WTC11 (cell line): ENCODE data around the gene CFAP74. TPM values are rescaled to one million over a fixed set of nuclear protein-coding genes. Genes with fewer than 3 reads are reported as not detected.

ENCODE experiments used
- ATAC-seq: fragments of 200-7000 bp; cut with Tn5 transposase; 2 replicates; pipeline ENCODE4 v1.10.0; 2021; ENCODE audit warnings: mild to moderate bottlenecking, moderate library complexity
- CTCF ChIA-PET: fragments of 300-600 bp; sonication (Branson Sonifier 250); formaldehyde crosslinking; loops from one replicate; lab custom pipeline; 2021; ENCODE audit warnings: antibody characterized with exemption; lab: Charles Lee
- POLR2A ChIA-PET: fragments of 350-600 bp; sonication (Branson Sonifier 250); formaldehyde crosslinking; loops from one replicate; lab custom pipeline; 2021; ENCODE audit warnings: antibody characterized with exemption; lab: Charles Lee
- DNase-seq: peaks from one replicate; pipeline ENCODE4 v3.0.0; 2021; ENCODE audit warnings: low spot score
- H3K27ac Mint-ChIP-seq: 2 replicates; pipeline ENCODE4 v1.8.0; 2021; ENCODE audit warnings: mixed read lengths
- H3K27me3 Mint-ChIP-seq: 2 replicates; pipeline ENCODE4 v1.8.0; 2021; ENCODE audit warnings: low read depth, mild to moderate bottlenecking, moderate library complexity, mixed read lengths
- H3K36me3 Mint-ChIP-seq: 2 replicates; pipeline ENCODE4 v1.8.0; 2021; ENCODE audit warnings: mixed read lengths
- H3K4me1 Mint-ChIP-seq: 2 replicates; pipeline ENCODE4 v1.8.0; 2022; ENCODE audit warnings: mixed read lengths
- H3K4me3 Mint-ChIP-seq: 2 replicates; pipeline ENCODE4 v1.8.0; 2021; ENCODE audit warnings: mild to moderate bottlenecking, moderate library complexity, mixed read lengths
- H3K9me3 Mint-ChIP-seq: 2 replicates; pipeline ENCODE4 v1.8.0; 2021; ENCODE audit warnings: mixed read lengths
- CREM ChIP-seq: sonication (generic); formaldehyde crosslinking; IDR thresholded peaks from 2 replicates; pipeline ENCODE4 v1.8.1; 2022; ENCODE audit warnings: mild to moderate bottlenecking, missing genetic modification reagents, moderate library complexity
- ELF4 ChIP-seq: sonication (generic); formaldehyde crosslinking; IDR thresholded peaks from 2 replicates; pipeline ENCODE4 v1.8.1; 2022; ENCODE audit warnings: low read depth, mild to moderate bottlenecking, moderate library complexity, missing genetic modification reagents
- FOXP1 ChIP-seq: sonication (generic); formaldehyde crosslinking; IDR thresholded peaks from 2 replicates; pipeline ENCODE4 v1.8.0; 2022; ENCODE audit warnings: missing genetic modification reagents, mild to moderate bottlenecking, moderate library complexity, borderline replicate concordance
- HMGA2 ChIP-seq: fragments of 250-450 bp; sonication (Bioruptor Pico); IDR thresholded peaks from 2 replicates; pipeline ENCODE4 v1.4.0; 2021; ENCODE audit warnings: mild to moderate bottlenecking, moderate library complexity
- IRF2 ChIP-seq: sonication (generic); formaldehyde crosslinking; IDR thresholded peaks from 2 replicates; pipeline ENCODE4 v1.8.0; 2022; ENCODE audit warnings: low read depth, missing genetic modification reagents, borderline replicate concordance
- SMAD4 ChIP-seq: sonication (generic); formaldehyde crosslinking; IDR thresholded peaks from 2 replicates; pipeline ENCODE4 v1.8.0; 2022; ENCODE audit warnings: mild to moderate bottlenecking, missing genetic modification reagents
- ZBTB21 ChIP-seq: sonication (generic); formaldehyde crosslinking; IDR thresholded peaks from 2 replicates; pipeline ENCODE4 v1.8.1; 2023; ENCODE audit warnings: mild to moderate bottlenecking, missing genetic modification reagents, borderline replicate concordance
- ZNF317 ChIP-seq: sonication (generic); formaldehyde crosslinking; IDR thresholded peaks from 2 replicates; pipeline ENCODE4 v1.8.1; 2023; ENCODE audit warnings: low read depth, mild to moderate bottlenecking, moderate library complexity, missing genetic modification reagents, borderline replicate concordance
- total RNA-seq: library from RNA; stranded (reverse); gene quantifications from 3 replicates; pipeline ENCODE4 v1.2.3, GENCODE V29; 2021
- TF ChIP-seq, protein P1 (sequence below): fragments of 250-450 bp; sonication (Bioruptor Pico); conservative IDR thresholded peaks from 2 replicates; pipeline ENCODE4 v1.9.0; 2021; ENCODE audit warnings: mild to moderate bottlenecking
- TF ChIP-seq, protein P2 (sequence below): sonication (generic); formaldehyde crosslinking; conservative IDR thresholded peaks from 2 replicates; pipeline ENCODE4 v1.8.1; 2023; ENCODE audit warnings: mild to moderate bottlenecking, low read depth, missing genetic modification reagents, moderate library complexity
- TF ChIP-seq, protein P3 (sequence below): fragments of 250-450 bp; sonication (Bioruptor Pico); IDR thresholded peaks from 2 replicates; pipeline ENCODE4 v1.9.0; 2021; ENCODE audit warnings: mild to moderate bottlenecking, borderline replicate concordance
- TF ChIP-seq, protein P4 (sequence below): sonication (generic); formaldehyde crosslinking; IDR thresholded peaks from 2 replicates; pipeline ENCODE4 v1.8.1; 2022; ENCODE audit warnings: missing genetic modification reagents, borderline replicate concordance
- TF ChIP-seq, protein P5 (sequence below): fragments of 250-450 bp; sonication (Bioruptor Pico); IDR thresholded peaks from 2 replicates; pipeline ENCODE4 v1.9.0; 2021; ENCODE audit warnings: mild to moderate bottlenecking

CFAP74 gene
- total RNA-seq, 1 experiment from 2014 or later = 0.35 TPM

DNA sequence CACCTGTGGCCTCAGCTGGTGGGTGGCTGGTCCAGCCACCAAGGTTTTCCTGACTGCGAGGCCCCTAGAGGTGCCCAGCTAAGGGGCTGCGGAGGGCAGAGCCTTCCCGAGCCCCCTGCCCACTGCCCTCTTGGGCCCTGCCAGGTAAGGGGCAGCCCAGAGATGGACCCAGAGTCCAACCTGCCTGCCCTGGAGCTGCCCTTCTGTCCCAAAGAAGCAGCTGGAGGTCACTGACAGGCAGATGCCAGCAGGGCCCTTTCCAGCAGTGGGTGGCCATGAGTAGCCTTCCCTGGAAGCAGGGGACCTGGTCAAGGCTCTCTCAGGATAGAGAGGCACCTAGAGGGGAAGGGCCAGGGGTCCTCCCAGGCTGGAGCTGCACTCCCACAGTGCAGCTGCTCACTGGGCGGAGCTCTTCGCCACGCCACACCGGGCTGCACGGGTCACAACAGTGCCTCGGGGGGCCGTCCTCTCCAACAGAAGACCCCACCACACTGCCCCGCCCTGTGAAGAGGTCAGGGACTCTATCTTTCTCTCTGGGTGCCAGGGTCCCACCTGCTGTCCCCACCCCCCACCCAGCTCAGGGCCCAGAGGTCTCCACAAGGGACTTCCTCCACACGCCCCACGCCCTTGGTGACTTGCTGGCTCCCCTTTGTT is 101.8 kb downstream of the CFAP74 start:
- H3K4me1 Mint-ChIP-seq = peaks cover 8% of the 10 kb centered on the region
- H3K9me3 Mint-ChIP-seq = peaks cover 8% of the 10 kb centered on the region
- no peak overlapping the region for H3K27ac Mint-ChIP-seq
- ChIA-PET POLR2A (interaction anchor here (0.7 kb wide), 1 partner anchor 53 kb away, joined by 6 read pairs; no protein-coding TSS in a partner anchor), CTCF (interaction anchor here (0.7 to 1.9 kb wide), 6 partner anchors 43 to 148 kb away, joined by 3 to 9 read pairs (median 4); partner anchors contain the start of gene PRKCZ)
- H3K27me3 Mint-ChIP-seq = peaks cover 2% of the 10 kb centered on the region; the same call in 1 of the 2 replicates
- no peak overlapping the region for H3K4me3 Mint-ChIP-seq
- DNase-seq (no peak), ATAC-seq (no peak)
- TF ChIP-seq FOXP1 (CRISPR knock-in tag) (no peak), ELF4 (no peak), SMAD4 (CRISPR knock-in tag) (no peak), CREM (no peak), HMGA2 (CRISPR knock-in tag) (no peak), ZNF317 (no peak), ZBTB21 (no peak), IRF2 (CRISPR knock-in tag) (no peak)
- TF ChIP-seq, protein P1, sequence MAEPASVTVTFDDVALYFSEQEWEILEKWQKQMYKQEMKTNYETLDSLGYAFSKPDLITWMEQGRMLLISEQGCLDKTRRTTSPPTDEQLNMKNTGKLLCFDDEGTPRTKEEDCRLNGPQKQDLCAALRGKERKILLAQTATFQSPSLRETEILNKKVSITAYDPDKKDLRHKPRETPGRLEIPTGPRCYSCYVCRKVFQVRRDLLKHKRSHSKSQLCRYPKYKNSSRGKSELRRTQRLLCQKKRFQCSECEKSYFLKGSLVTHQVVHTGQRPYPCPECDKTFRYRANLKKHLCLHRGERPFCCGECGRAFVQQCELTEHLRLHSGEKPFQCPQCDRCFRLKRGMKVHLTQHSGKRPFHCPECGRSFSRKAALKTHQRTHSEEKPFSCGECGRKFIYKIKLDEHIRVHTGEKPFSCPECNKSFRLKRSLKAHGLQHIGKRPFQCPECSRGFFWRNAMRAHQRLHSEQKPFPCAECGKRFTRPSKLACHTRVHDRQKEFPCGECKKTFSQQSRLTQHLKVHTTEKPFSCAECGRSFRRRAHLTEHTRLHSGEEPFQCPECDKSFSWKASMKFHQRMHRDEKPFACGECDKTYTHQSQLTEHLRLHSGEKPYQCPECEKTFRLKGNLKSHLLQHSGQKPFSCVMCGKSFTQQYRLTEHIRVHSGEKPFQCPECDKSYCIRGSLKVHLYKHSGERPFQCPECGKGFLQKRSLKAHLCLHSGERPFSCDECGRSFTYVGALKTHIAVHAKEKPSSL (CRISPR knock-in tag) = no peak
- TF ChIP-seq, protein P2, sequence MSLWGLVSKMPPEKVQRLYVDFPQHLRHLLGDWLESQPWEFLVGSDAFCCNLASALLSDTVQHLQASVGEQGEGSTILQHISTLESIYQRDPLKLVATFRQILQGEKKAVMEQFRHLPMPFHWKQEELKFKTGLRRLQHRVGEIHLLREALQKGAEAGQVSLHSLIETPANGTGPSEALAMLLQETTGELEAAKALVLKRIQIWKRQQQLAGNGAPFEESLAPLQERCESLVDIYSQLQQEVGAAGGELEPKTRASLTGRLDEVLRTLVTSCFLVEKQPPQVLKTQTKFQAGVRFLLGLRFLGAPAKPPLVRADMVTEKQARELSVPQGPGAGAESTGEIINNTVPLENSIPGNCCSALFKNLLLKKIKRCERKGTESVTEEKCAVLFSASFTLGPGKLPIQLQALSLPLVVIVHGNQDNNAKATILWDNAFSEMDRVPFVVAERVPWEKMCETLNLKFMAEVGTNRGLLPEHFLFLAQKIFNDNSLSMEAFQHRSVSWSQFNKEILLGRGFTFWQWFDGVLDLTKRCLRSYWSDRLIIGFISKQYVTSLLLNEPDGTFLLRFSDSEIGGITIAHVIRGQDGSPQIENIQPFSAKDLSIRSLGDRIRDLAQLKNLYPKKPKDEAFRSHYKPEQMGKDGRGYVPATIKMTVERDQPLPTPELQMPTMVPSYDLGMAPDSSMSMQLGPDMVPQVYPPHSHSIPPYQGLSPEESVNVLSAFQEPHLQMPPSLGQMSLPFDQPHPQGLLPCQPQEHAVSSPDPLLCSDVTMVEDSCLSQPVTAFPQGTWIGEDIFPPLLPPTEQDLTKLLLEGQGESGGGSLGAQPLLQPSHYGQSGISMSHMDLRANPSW (CRISPR knock-in tag) = no peak
- TF ChIP-seq, protein P3, sequence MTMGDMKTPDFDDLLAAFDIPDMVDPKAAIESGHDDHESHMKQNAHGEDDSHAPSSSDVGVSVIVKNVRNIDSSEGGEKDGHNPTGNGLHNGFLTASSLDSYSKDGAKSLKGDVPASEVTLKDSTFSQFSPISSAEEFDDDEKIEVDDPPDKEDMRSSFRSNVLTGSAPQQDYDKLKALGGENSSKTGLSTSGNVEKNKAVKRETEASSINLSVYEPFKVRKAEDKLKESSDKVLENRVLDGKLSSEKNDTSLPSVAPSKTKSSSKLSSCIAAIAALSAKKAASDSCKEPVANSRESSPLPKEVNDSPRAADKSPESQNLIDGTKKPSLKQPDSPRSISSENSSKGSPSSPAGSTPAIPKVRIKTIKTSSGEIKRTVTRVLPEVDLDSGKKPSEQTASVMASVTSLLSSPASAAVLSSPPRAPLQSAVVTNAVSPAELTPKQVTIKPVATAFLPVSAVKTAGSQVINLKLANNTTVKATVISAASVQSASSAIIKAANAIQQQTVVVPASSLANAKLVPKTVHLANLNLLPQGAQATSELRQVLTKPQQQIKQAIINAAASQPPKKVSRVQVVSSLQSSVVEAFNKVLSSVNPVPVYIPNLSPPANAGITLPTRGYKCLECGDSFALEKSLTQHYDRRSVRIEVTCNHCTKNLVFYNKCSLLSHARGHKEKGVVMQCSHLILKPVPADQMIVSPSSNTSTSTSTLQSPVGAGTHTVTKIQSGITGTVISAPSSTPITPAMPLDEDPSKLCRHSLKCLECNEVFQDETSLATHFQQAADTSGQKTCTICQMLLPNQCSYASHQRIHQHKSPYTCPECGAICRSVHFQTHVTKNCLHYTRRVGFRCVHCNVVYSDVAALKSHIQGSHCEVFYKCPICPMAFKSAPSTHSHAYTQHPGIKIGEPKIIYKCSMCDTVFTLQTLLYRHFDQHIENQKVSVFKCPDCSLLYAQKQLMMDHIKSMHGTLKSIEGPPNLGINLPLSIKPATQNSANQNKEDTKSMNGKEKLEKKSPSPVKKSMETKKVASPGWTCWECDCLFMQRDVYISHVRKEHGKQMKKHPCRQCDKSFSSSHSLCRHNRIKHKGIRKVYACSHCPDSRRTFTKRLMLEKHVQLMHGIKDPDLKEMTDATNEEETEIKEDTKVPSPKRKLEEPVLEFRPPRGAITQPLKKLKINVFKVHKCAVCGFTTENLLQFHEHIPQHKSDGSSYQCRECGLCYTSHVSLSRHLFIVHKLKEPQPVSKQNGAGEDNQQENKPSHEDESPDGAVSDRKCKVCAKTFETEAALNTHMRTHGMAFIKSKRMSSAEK (CRISPR knock-in tag) = no peak
- TF ChIP-seq, protein P4, sequence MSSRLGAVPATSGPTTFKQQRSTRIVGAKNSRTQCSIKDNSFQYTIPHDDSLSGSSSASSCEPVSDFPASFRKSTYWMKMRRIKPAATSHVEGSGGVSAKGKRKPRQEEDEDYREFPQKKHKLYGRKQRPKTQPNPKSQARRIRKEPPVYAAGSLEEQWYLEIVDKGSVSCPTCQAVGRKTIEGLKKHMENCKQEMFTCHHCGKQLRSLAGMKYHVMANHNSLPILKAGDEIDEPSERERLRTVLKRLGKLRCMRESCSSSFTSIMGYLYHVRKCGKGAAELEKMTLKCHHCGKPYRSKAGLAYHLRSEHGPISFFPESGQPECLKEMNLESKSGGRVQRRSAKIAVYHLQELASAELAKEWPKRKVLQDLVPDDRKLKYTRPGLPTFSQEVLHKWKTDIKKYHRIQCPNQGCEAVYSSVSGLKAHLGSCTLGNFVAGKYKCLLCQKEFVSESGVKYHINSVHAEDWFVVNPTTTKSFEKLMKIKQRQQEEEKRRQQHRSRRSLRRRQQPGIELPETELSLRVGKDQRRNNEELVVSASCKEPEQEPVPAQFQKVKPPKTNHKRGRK (CRISPR knock-in tag) = no peak
- TF ChIP-seq, protein P5, sequence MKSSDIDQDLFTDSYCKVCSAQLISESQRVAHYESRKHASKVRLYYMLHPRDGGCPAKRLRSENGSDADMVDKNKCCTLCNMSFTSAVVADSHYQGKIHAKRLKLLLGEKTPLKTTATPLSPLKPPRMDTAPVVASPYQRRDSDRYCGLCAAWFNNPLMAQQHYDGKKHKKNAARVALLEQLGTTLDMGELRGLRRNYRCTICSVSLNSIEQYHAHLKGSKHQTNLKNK (CRISPR knock-in tag) = no peak
- no peaks in the 10 kb centered on the region for H3K36me3 Mint-ChIP-seq
